ENCODE data around the gene CSMD2.

CSMD2 gene

GRCh38 chr1:34176830-34177603 lies 12.0 kb upstream of the CSMD2 start, which contains the start of gene C1orf94:
Gene C1orf94, plus strand, starts transcription at chr1:34176907. Its CDS starts 883 bp downstream, at chr1:34177790.
- Histone ChIP-seq H3K27ac (ENCODE audit: low read depth, low read length) (no peak within 1 kb of the TSS), H3K27me3 (ENCODE audit: insufficient read depth, low read length, poor library complexity) (no peaks in the 10 kb centered on the region), H3K79me2 (ENCODE audit: control insufficient read depth, insufficient read depth, low read length) (no peaks in the 10 kb centered on the region), H4K8ac (ENCODE audit: low read depth, low read length) (no peak within 1 kb of the TSS), H3K9ac (ENCODE audit: low read length) (peak within 1 kb of the TSS; percentile 43), H2BK120ac (ENCODE audit: low read depth, low read length) (no peak within 1 kb of the TSS), H3K4ac (ENCODE audit: low read depth, low read length) (no peak within 1 kb of the TSS), H2AK5ac (ENCODE audit: low read length) (no peak within 1 kb of the TSS), H3K4me2 (ENCODE audit: low read length) (peak within 1 kb of the TSS; percentile 42), H3K4me3 (ENCODE audit: low read length) (no peak within 1 kb of the TSS), H3K18ac (ENCODE audit: low read length) (peak within 1 kb of the TSS; percentile 0), H3K23ac (ENCODE audit: low read length) (no peak within 1 kb of the TSS), H3K56ac (ENCODE audit: low read length) (peak within 1 kb of the TSS; percentile 74), H2BK15ac (replicated peaks; ENCODE audit: low read depth) (no peak within 1 kb of the TSS), H2BK5ac (ENCODE audit: low read length) (no peak within 1 kb of the TSS), H4K5ac (ENCODE audit: low read length) (no peak within 1 kb of the TSS), H3K36me3 (ENCODE audit: control insufficient read depth, insufficient read depth, low read length) (no peaks in the 10 kb centered on the region), H3K4me1 (ENCODE audit: control insufficient read depth, low read depth, low read length) (no peaks in the 10 kb centered on the region), H3K79me1 (ENCODE audit: low read length) (no peaks in the 10 kb centered on the region)
- peak; percentile 59 for DNase-seq
- WGBS (ENCODE audit: extremely low coverage, insufficient coverage, low lambda C conversion rate), result no CpG with 5 or more reads among the region's 58 CpGs

GRCh38 chr1:34175744-34176143 lies 10.7 kb upstream of the CSMD2 start:
- no peak overlapping the region for H2BK15ac ChIP-seq (replicated peaks; ENCODE audit: low read depth)
- H3K4me2 ChIP-seq (ENCODE audit: low read length), result no peak overlapping the region
- no peak overlapping the region for H4K5ac ChIP-seq (ENCODE audit: low read length)
- H3K27ac ChIP-seq (ENCODE audit: low read depth, low read length), result no peak overlapping the region
- no peak overlapping the region for H3K56ac ChIP-seq (ENCODE audit: low read length)
- no peak overlapping the region for H2AK5ac ChIP-seq (ENCODE audit: low read length)
- no peak overlapping the region for H3K23ac ChIP-seq (ENCODE audit: low read length)
- no peak overlapping the region for H2BK5ac ChIP-seq (ENCODE audit: low read length)
- DNase-seq, result no peak
- no peak overlapping the region for H3K4me3 ChIP-seq (ENCODE audit: low read length)
- no peaks in the 10 kb centered on the region for H3K79me1 ChIP-seq (ENCODE audit: low read length)
- no peaks in the 10 kb centered on the region for H3K27me3 ChIP-seq (ENCODE audit: insufficient read depth, low read length, poor library complexity)
- no peak overlapping the region for H3K9ac ChIP-seq (ENCODE audit: low read length)
- H3K79me2 ChIP-seq (ENCODE audit: control insufficient read depth, insufficient read depth, low read length), result no peaks in the 10 kb centered on the region
- H3K4me1 ChIP-seq (ENCODE audit: control insufficient read depth, low read depth, low read length), result no peaks in the 10 kb centered on the region
- no peak overlapping the region for H4K8ac ChIP-seq (ENCODE audit: low read depth, low read length)
- no peak overlapping the region for H2BK120ac ChIP-seq (ENCODE audit: low read depth, low read length)
- no peak overlapping the region for H3K18ac ChIP-seq (ENCODE audit: low read length)
- no peak overlapping the region for H3K4ac ChIP-seq (ENCODE audit: low read depth, low read length)
- no CpG with 5 or more reads among the region's 6 CpGs for WGBS (ENCODE audit: extremely low coverage, insufficient coverage, low lambda C conversion rate)
- no peaks in the 10 kb centered on the region for H3K36me3 ChIP-seq (ENCODE audit: control insufficient read depth, insufficient read depth, low read length)

GRCh38 chr1:34167389-34167788 lies 2.4 kb upstream of the CSMD2 start:
- peak overlapping the region; percentile 91 for H2BK5ac ChIP-seq (ENCODE audit: low read length)
- H3K79me2 ChIP-seq (ENCODE audit: control insufficient read depth, insufficient read depth, low read length), result no peaks in the 10 kb centered on the region
- H3K23ac ChIP-seq (ENCODE audit: low read length), result no peak overlapping the region
- H3K18ac ChIP-seq (ENCODE audit: low read length), result peak overlapping the region; percentile 19
- H3K56ac ChIP-seq (ENCODE audit: low read length), result peak overlapping the region; percentile 97
- H3K27me3 ChIP-seq (ENCODE audit: insufficient read depth, low read length, poor library complexity), result no peaks in the 10 kb centered on the region
- peak overlapping the region; percentile 77 for H3K4me2 ChIP-seq (ENCODE audit: low read length)
- peak overlapping the region; percentile 66 for H3K4ac ChIP-seq (ENCODE audit: low read depth, low read length)
- H3K79me1 ChIP-seq (ENCODE audit: low read length), result peaks cover 1% of the 10 kb centered on the region
- H2BK15ac ChIP-seq (replicated peaks; ENCODE audit: low read depth), result no peak overlapping the region
- H2AK5ac ChIP-seq (ENCODE audit: low read length), result no peak overlapping the region
- no peak overlapping the region for H4K5ac ChIP-seq (ENCODE audit: low read length)
- H3K4me3 ChIP-seq (ENCODE audit: low read length), result peak overlapping the region; percentile 6
- peak overlapping the region; percentile 79 for H3K9ac ChIP-seq (ENCODE audit: low read length)
- H3K36me3 ChIP-seq (ENCODE audit: control insufficient read depth, insufficient read depth, low read length), result no peaks in the 10 kb centered on the region
- DNase-seq, result peak; percentile 74
- H3K4me1 ChIP-seq (ENCODE audit: control insufficient read depth, low read depth, low read length), result peaks cover 11% of the 10 kb centered on the region
- H2BK120ac ChIP-seq (ENCODE audit: low read depth, low read length), result peak overlapping the region; percentile 2
- peak overlapping the region; percentile 91 for H3K27ac ChIP-seq (ENCODE audit: low read depth, low read length)
- WGBS (ENCODE audit: extremely low coverage, insufficient coverage, low lambda C conversion rate), result no CpG with 5 or more reads among the region's 13 CpGs
- no peak overlapping the region for H4K8ac ChIP-seq (ENCODE audit: low read depth, low read length)

- Histone ChIP-seq H3K4me2 (ENCODE audit: low read length) (peak overlapping the region; percentile 82), H3K23ac (ENCODE audit: low read length) (peak overlapping the region; percentile 48), H2BK5ac (ENCODE audit: low read length) (peak overlapping the region; percentile 91), H2BK120ac (ENCODE audit: low read depth, low read length) (peak overlapping the region; percentile 2), H2AK5ac (ENCODE audit: low read length) (no peak overlapping the region), H4K5ac (ENCODE audit: low read length) (no peak overlapping the region), H3K4ac (ENCODE audit: low read depth, low read length) (peak overlapping the region; percentile 66), H3K79me2 (ENCODE audit: control insufficient read depth, insufficient read depth, low read length) (no peaks in the 10 kb centered on the region), H3K27ac (ENCODE audit: low read depth, low read length) (peak overlapping the region; percentile 91), H3K4me3 (ENCODE audit: low read length) (peak overlapping the region; percentile 44), H3K56ac (ENCODE audit: low read length) (peak overlapping the region; percentile 97), H3K36me3 (ENCODE audit: control insufficient read depth, insufficient read depth, low read length) (no peaks in the 10 kb centered on the region), H3K79me1 (ENCODE audit: low read length) (peaks cover 1% of the 10 kb centered on the region), H3K27me3 (ENCODE audit: insufficient read depth, low read length, poor library complexity) (no peaks in the 10 kb centered on the region), H3K18ac (ENCODE audit: low read length) (peak overlapping the region; percentile 19), H4K8ac (ENCODE audit: low read depth, low read length) (peak overlapping the region; percentile 30), H2BK15ac (replicated peaks; ENCODE audit: low read depth) (no peak overlapping the region), H3K9ac (ENCODE audit: low read length) (peak overlapping the region; percentile 79), H3K4me1 (ENCODE audit: control insufficient read depth, low read depth, low read length) (peaks cover 11% of the 10 kb centered on the region)
- no CpG with 5 or more reads among the region's 24 CpGs for WGBS (ENCODE audit: extremely low coverage, insufficient coverage, low lambda C conversion rate)
- peak; percentile 96 for DNase-seq
These were observed 1.8 kb upstream of the CSMD2 start for GRCh38 chr1:34166625-34167361.

GRCh38 chr1:34166191-34166624 lies 1.2 kb upstream of the CSMD2 start:
- Histone ChIP-seq H2BK120ac (ENCODE audit: low read depth, low read length) (no peak overlapping the region), H3K4me2 (ENCODE audit: low read length) (peak overlapping the region; percentile 82), H2AK5ac (ENCODE audit: low read length) (no peak overlapping the region), H3K4me1 (ENCODE audit: control insufficient read depth, low read depth, low read length) (peaks cover 11% of the 10 kb centered on the region), H2BK5ac (ENCODE audit: low read length) (peak overlapping the region; percentile 74), H3K4me3 (ENCODE audit: low read length) (peak overlapping the region; percentile 8), H3K4ac (ENCODE audit: low read depth, low read length) (no peak overlapping the region), H4K8ac (ENCODE audit: low read depth, low read length) (no peak overlapping the region), H3K27ac (ENCODE audit: low read depth, low read length) (peak overlapping the region; percentile 91), H4K5ac (ENCODE audit: low read length) (no peak overlapping the region), H3K18ac (ENCODE audit: low read length) (peak overlapping the region; percentile 8), H2BK15ac (replicated peaks; ENCODE audit: low read depth) (no peak overlapping the region), H3K9ac (ENCODE audit: low read length) (peak overlapping the region; percentile 23), H3K27me3 (ENCODE audit: insufficient read depth, low read length, poor library complexity) (no peaks in the 10 kb centered on the region), H3K36me3 (ENCODE audit: control insufficient read depth, insufficient read depth, low read length) (no peaks in the 10 kb centered on the region), H3K23ac (ENCODE audit: low read length) (no peak overlapping the region), H3K56ac (ENCODE audit: low read length) (peak overlapping the region; percentile 97), H3K79me1 (ENCODE audit: low read length) (peaks cover 4% of the 10 kb centered on the region), H3K79me2 (ENCODE audit: control insufficient read depth, insufficient read depth, low read length) (peaks cover 5% of the 10 kb centered on the region)
- no CpG with 5 or more reads among the region's 27 CpGs for WGBS (ENCODE audit: extremely low coverage, insufficient coverage, low lambda C conversion rate)
- DNase-seq, result peak; percentile 93

All from mesendoderm (in vitro differentiated cells).